HCT116 (cell line): ENCODE data around the gene GPR107.

ENCODE experiments used
- CTCF ChIP-seq, 3 experiments: fragments of 200-600 bp in 1 of 3; sonication (generic) in 1 of 3; IDR thresholded peaks in 2 of 3; conservative IDR thresholded peaks in 1 of 3; 2 replicates each; pipeline ENCODE4 v1.5.1; 2012 to 2017; ENCODE audit warnings: low read depth in 2 of 3, low read length in 2 of 3, antibody characterized with exemption in 1 of 3, borderline replicate concordance in 1 of 3, control low read depth in 1 of 3, mild to moderate bottlenecking in 1 of 3, mixed read lengths in 1 of 3, mixed run types in 1 of 3, moderate library complexity in 1 of 3; ENCODE audit not compliant: insufficient read depth in 1 of 3
- POLR2A ChIP-seq: IDR thresholded peaks from 2 replicates; pipeline ENCODE4 v1.7.0; 2011; ENCODE audit warnings: borderline replicate concordance; ENCODE audit not compliant: insufficient read depth, insufficient read length; ENCODE audit errors: extremely low read depth

- TF ChIP-seq CTCF (IDR thresholded peaks at IDR 0.05 in 2 of 3, conservative IDR thresholded peaks at IDR 0.05 in 1 of 3; ENCODE audit: borderline replicate concordance in 1 of 3, insufficient read depth in 1 of 3, low read depth in 2 of 3, low read length in 2 of 3) (no peak), POLR2A (no peak)
Measured at GRCh38 chr9:130158001-130158400, 104.3 kb downstream of the GPR107 start.
